GM12892 (cell line): ENCODE data around the gene TEX2.

Experiments
- POLR2A ChIP-seq: IDR thresholded peaks from 2 replicates; pipeline ENCODE4 v1.6.1; 2011; ENCODE audit warnings: low read depth, low read length, control low read depth
- POLR2AphosphoS5 ChIP-seq: IDR thresholded peaks from 2 replicates; pipeline ENCODE4 v1.6.1; 2011; ENCODE audit warnings: low read depth, low read length, control low read depth
- TAF1 ChIP-seq: IDR thresholded peaks from 2 replicates; pipeline ENCODE4 v1.6.1; 2011; ENCODE audit warnings: low read depth, mild to moderate bottlenecking, control low read depth, low read length, borderline replicate concordance

DNA sequence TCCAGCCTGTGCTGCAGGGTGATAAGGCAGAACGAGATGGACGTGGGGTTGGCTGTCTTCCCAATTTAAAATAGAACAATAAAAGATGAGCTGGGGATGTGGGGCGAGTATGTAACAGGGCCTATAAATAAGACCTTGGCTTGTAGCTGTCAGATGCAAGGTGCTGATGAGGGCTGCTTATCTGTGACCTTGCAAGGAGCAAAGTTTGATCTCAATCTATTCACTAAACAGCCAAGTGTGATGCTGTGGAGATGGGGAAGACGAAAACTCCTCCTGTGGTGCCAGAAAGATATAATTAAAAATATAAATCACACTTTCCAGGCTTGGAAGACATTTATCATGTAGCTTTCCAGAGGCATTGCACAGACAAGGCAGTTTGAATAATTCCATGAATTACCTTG, 26.7 kb upstream of the TEX2 start:
- TF ChIP-seq TAF1 (no peak), POLR2AphosphoS5 (no peak), POLR2A (no peak)
